ENCODE results near the gene TMEM30A. TPM values are rescaled to one million over a fixed set of nuclear protein-coding genes. Genes with fewer than 3 reads are reported as not detected.

Gene TMEM30A
- total RNA-seq, 1 donor from 2014 or later = 118 TPM

GRCh38 chr6:75300531-75300855 is 15.9 kb upstream of the TMEM30A start:
- Histone ChIP-seq H3K36me3 (ENCODE audit: control insufficient read depth, insufficient read depth, low read length) (no peaks in the 10 kb centered on the region), H3K4me3 (ENCODE audit: low read depth, low read length) (no peak overlapping the region), H3K27me3 (ENCODE audit: control insufficient read depth, insufficient read depth, low read length) (no peaks in the 10 kb centered on the region)
- no peak for FAIRE-seq
- no peak for TF ChIP-seq CTCF (IDR thresholded peaks at IDR 0.05; ENCODE audit: insufficient read depth, low read length, severe bottlenecking)
- DNase-seq (ENCODE audit: low read depth) = no peak

- FAIRE-seq = no peak
- H3K27me3 ChIP-seq (ENCODE audit: control insufficient read depth, insufficient read depth, low read length) = no peaks in the 10 kb centered on the region
- no peak for DNase-seq (ENCODE audit: low read depth)
- H3K36me3 ChIP-seq (ENCODE audit: control insufficient read depth, insufficient read depth, low read length) = no peaks in the 10 kb centered on the region
- TF ChIP-seq CTCF (IDR thresholded peaks at IDR 0.05; ENCODE audit: insufficient read depth, low read length, severe bottlenecking) = no peak
- no peak overlapping the region for H3K4me3 ChIP-seq (ENCODE audit: low read depth, low read length)
These were observed 15.4 kb upstream of the TMEM30A start for GRCh38 chr6:75299801-75300530.

GRCh38 chr6:75296811-75297779 is 12.5 kb upstream of the TMEM30A start:
- Histone ChIP-seq H3K27me3 (ENCODE audit: control insufficient read depth, insufficient read depth, low read length) (no peaks in the 10 kb centered on the region), H3K36me3 (ENCODE audit: control insufficient read depth, insufficient read depth, low read length) (no peaks in the 10 kb centered on the region), H3K4me3 (ENCODE audit: low read depth, low read length) (no peak overlapping the region)
- FAIRE-seq (no peak), DNase-seq (ENCODE audit: low read depth) (peak; percentile 73)
- TF ChIP-seq CTCF (IDR thresholded peaks at IDR 0.05; ENCODE audit: insufficient read depth, low read length, severe bottlenecking) = peak; percentile 35

GRCh38 chr6:75292555-75292954 is 8.0 kb upstream of the TMEM30A start:
- no peak overlapping the region for H3K4me3 ChIP-seq (ENCODE audit: low read depth, low read length)
- no peak for TF ChIP-seq CTCF (IDR thresholded peaks at IDR 0.05; ENCODE audit: insufficient read depth, low read length, severe bottlenecking)
- H3K36me3 ChIP-seq (ENCODE audit: control insufficient read depth, insufficient read depth, low read length) = no peaks in the 10 kb centered on the region
- no peak for FAIRE-seq
- no peak for DNase-seq (ENCODE audit: low read depth)
- no peaks in the 10 kb centered on the region for H3K27me3 ChIP-seq (ENCODE audit: control insufficient read depth, insufficient read depth, low read length)

- Histone ChIP-seq H3K27me3 (ENCODE audit: control insufficient read depth, insufficient read depth, low read length) (no peaks in the 10 kb centered on the region), H3K4me3 (ENCODE audit: low read depth, low read length) (no peak overlapping the region)
- no peak for FAIRE-seq
These were observed 7.2 kb upstream of the TMEM30A start for GRCh38 chr6:75291744-75292143.

More at GRCh38 chr6:75291744-75292143, 7.2 kb upstream of the TMEM30A start:
- H3K36me3 ChIP-seq (ENCODE audit: control insufficient read depth, insufficient read depth, low read length) = no peaks in the 10 kb centered on the region
- no peak for DNase-seq (ENCODE audit: low read depth)
- no peak for TF ChIP-seq CTCF (IDR thresholded peaks at IDR 0.05; ENCODE audit: insufficient read depth, low read length, severe bottlenecking)

Data from bronchial epithelial cell (primary cell).